Measurements from ENCODE around the gene INTS3. TPM values are rescaled to one million over a fixed set of nuclear protein-coding genes. Genes with fewer than 3 reads are reported as not detected.
A peak's percentile ranks its signal among the peaks of the same experiment; 100 is the strongest.

INTS3 gene
- total RNA-seq, 6 donors from 2014 or later, result 58.2 to 159 (median 63.1) TPM

DNA sequence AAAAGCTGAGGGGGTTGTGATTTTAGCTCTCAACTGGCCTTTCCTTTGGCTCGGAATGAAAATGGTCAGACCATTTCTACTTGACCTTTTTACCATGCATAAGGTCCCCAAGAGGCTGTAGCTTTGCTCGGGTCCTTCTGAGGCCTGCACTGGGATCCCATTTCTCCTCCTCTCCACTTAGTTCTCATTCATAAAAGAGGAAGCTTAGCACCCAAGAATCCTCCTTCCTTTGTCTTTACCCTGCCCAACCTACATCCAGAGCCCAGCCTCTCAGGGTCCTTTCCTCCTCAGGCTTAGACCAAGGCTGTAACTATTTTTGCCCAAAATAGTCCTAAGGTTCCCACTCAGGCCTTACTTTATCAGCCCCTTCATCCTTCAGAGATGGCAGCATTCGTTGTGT is 41.4 kb downstream of the INTS3 start:
- no peak for ATAC-seq (ENCODE audit: low FRiP score in 2 of 2)
- peak overlapping the region; percentile 59 to 92 (median 88) for H3K27ac ChIP-seq
- peak in 1 of 2 donors; percentile 6 for DNase-seq
- no peaks in the 10 kb centered on the region for H3K9me3 ChIP-seq
- WGBS, 2 donors, result 66 to 72% methylated on average over 3 of the region's 3 CpGs
- H3K27me3 ChIP-seq, result no peaks in the 10 kb centered on the region
- no peak overlapping the region for H3K4me3 ChIP-seq
- TF ChIP-seq EP300 (IDR thresholded peaks at IDR 0.05) (no peak), POLR2A (IDR thresholded peaks at IDR 0.05) (no peak), POLR2AphosphoS5 (IDR thresholded peaks at IDR 0.05) (no peak)
- TF ChIP-seq, protein P1, sequence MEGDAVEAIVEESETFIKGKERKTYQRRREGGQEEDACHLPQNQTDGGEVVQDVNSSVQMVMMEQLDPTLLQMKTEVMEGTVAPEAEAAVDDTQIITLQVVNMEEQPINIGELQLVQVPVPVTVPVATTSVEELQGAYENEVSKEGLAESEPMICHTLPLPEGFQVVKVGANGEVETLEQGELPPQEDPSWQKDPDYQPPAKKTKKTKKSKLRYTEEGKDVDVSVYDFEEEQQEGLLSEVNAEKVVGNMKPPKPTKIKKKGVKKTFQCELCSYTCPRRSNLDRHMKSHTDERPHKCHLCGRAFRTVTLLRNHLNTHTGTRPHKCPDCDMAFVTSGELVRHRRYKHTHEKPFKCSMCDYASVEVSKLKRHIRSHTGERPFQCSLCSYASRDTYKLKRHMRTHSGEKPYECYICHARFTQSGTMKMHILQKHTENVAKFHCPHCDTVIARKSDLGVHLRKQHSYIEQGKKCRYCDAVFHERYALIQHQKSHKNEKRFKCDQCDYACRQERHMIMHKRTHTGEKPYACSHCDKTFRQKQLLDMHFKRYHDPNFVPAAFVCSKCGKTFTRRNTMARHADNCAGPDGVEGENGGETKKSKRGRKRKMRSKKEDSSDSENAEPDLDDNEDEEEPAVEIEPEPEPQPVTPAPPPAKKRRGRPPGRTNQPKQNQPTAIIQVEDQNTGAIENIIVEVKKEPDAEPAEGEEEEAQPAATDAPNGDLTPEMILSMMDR (IDR thresholded peaks at IDR 0.05), result no peak
- H3K4me1 ChIP-seq, result peaks cover 45 to 65% (median 62%) of the 10 kb centered on the region in 4 donors
- H3K36me3 ChIP-seq, result peaks cover 20 to 90% (median 63%) of the 10 kb centered on the region in 4 donors

DNA sequence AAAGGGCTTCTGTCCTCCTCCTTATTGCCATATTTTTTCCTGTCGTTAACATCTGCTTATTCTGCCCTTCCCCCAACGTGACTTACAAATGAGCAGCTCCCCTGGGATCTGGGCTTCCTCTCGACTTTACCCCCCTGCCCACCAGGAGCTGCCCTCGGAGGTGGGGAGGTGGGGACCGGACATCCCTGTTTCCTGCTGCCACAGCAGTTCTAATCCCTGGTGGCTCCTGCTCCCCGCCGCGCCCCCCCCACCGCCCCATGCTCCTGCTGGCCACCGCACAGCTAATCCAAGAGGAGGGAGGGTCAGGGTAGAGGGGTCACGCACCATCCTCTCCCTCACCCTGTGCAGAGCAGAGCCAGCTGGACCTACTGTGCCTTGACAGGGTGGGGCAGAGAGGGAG is 42.9 kb downstream of the INTS3 start:
- ATAC-seq (ENCODE audit: low FRiP score in 2 of 2), result no peak
- whole genome bisulfite sequencing, 2 donors, result 47 to 72% methylated on average over 5 to 11 of the region's 11 CpGs
- Histone ChIP-seq H3K27ac (peak overlapping the region; percentile 52 to 92 (median 84)), H3K27me3 (no peaks in the 10 kb centered on the region), H3K4me3 (no peak overlapping the region), H3K4me1 (peaks cover 54 to 78% (median 74%) of the 10 kb centered on the region in 4 donors), H3K36me3 (peaks cover 14 to 74% (median 48%) of the 10 kb centered on the region in 4 donors), H3K9me3 (no peaks in the 10 kb centered on the region)
- TF ChIP-seq POLR2AphosphoS5 (IDR thresholded peaks at IDR 0.05) (peak in 1 of 2 donors; percentile 2), POLR2A (IDR thresholded peaks at IDR 0.05) (no peak)
- no peak for DNase-seq

DNA sequence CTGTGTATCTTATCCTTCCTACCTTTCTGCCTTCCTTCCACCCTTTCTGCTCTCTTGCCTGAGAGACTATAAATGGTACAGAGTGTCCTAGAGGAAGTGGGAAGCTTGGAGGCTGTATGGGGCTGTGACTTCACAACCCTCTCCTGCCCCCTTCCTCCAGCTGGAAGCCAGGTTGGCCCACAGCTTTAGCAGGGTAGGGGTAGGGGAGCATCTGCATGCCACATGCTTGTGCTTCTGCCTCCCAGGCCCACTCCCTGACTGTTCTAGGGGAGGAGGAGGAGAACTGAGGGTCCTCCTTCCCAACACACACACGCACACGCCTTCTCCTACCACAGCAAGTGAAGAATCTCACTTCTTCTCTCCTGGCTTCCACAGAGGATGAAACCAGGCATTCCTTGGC is 43.4 kb downstream of the INTS3 start:
- H3K27me3 ChIP-seq, result no peaks in the 10 kb centered on the region

DNA sequence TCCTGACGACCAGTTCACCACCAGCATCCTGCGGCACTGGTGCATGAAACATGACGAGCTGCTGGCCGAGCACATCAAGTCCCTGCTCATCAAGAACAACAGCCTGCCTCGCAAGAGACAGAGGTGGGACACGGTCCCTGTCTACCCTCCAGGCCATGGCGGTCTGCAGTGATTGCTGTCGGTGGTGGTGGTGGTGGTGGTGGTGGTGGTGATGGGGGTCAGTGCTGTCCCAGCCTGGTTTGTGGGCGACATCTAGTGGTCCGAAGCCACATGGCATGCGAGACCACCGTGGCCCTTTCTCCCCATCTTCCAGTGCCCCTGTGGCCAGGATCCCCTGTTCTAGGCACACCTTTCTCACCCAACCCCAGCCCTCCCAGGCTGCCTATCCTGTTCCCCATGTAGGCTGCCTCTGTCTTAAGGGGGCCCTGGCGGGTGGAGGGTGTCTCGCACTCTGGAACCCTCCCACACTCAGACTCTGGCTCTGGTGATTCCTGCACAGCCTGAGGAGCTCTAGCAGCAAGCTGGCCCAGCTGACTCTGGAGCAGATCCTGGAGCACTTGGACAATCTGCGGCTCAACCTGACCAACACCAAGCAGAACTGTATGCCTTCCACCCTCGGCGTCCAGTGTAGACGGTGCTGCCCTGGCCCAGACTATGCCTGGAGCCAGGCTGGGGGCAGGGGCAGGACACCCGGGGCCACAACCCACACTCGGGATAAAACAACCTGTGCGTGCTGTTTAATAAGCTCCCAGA is 44.2 kb downstream of the INTS3 start:
- ATAC-seq (ENCODE audit: low FRiP score in 2 of 2) (no peak), DNase-seq (no peak)
- peaks cover 14 to 62% (median 39%) of the 10 kb centered on the region in 4 donors for H3K36me3 ChIP-seq
- no peak overlapping the region for H3K4me3 ChIP-seq
- H3K4me1 ChIP-seq, result peaks cover 62 to 90% (median 85%) of the 10 kb centered on the region in 4 donors
- no peaks in the 10 kb centered on the region for H3K27me3 ChIP-seq
- H3K27ac ChIP-seq, result peak overlapping the region; percentile 52 to 92 (median 90)
- H3K9me3 ChIP-seq, result no peaks in the 10 kb centered on the region
- TF ChIP-seq, protein P1 (IDR thresholded peaks at IDR 0.05), result peak; percentile 39 to 65 (median 53)
- TF ChIP-seq POLR2A (IDR thresholded peaks at IDR 0.05), result no peak
- 77 to 84% methylated on average over 8 to 20 of the region's 21 CpGs for WGBS, 2 donors

More for the DNA sequence above, 43.4 kb downstream of the INTS3 start:
- Histone ChIP-seq H3K36me3 (peaks cover 14 to 70% (median 45%) of the 10 kb centered on the region in 4 donors), H3K4me1 (peaks cover 55 to 82% (median 77%) of the 10 kb centered on the region in 4 donors), H3K9me3 (no peaks in the 10 kb centered on the region), H3K4me3 (no peak overlapping the region), H3K27ac (peak overlapping the region; percentile 52 to 92 (median 84))
- ATAC-seq (ENCODE audit: low FRiP score in 2 of 2) (no peak), DNase-seq (no peak)
- TF ChIP-seq, protein P1 (IDR thresholded peaks at IDR 0.05), result no peak
- TF ChIP-seq EP300 (IDR thresholded peaks at IDR 0.05) (no peak), POLR2AphosphoS5 (IDR thresholded peaks at IDR 0.05) (peak in 1 of 2 donors; percentile 0), POLR2A (IDR thresholded peaks at IDR 0.05) (no peak)
- 80 to 93% methylated on average over 1 to 2 of the region's 2 CpGs for WGBS, 2 donors

DNA sequence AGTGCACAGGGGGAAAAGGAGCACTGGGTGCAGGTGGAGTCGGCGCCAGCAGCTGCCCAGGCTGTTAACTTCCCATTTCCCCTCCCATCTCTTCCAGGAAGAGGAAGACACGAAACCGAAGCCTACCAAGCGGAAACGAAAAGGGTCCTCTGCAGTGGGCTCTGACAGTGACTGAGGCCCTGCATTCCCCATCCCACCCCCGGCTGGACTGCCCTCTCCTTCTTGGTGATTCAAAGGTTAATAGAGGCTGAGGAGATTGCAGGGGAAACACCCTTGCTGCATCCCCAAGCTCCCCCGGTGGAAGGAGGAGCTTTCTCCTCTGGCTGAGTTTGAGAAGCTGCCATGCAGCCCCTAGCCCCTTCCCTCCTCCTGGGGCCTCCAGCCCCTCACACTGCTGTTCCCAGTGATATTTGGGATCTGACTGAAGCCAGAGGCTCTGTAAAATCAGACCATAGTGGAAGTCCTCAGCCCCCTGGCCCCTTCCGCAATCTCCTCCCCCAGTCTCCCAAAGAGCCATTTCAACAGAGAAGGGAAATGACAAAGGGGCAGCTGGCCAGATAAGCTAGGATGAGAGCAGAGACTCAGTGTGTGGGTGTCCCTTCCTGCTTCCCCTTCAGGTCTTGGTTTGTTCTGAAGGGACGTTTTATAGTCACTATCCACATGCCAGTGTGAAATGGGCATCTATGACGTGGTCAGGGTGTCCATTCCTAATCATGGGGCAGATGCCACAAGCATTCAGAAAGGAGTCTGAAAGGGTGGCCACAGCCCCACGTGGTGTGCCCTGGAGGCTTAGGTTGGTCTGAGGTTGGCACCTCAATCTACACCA is 45.5 kb downstream of the INTS3 start:
- H3K4me1 ChIP-seq, result peaks cover 71 to 93% (median 88%) of the 10 kb centered on the region in 4 donors
- H3K27me3 ChIP-seq, result no peaks in the 10 kb centered on the region
- peak overlapping the region; percentile 85 to 92 (median 90) for H3K27ac ChIP-seq
- peak in 1 of 2 donors; percentile 31 for ATAC-seq (ENCODE audit: low FRiP score in 2 of 2)
- TF ChIP-seq POLR2A (IDR thresholded peaks at IDR 0.05), result peak in 1 of 4 donors; percentile 28
- TF ChIP-seq, protein P1 (IDR thresholded peaks at IDR 0.05), result no peak
- TF ChIP-seq POLR2AphosphoS5 (IDR thresholded peaks at IDR 0.05), result peak; percentile 13 to 52
- no peak for TF ChIP-seq EP300 (IDR thresholded peaks at IDR 0.05)
- peaks cover 14 to 49% (median 30%) of the 10 kb centered on the region in 4 donors for H3K36me3 ChIP-seq
- peak in 1 of 2 donors; percentile 67 for DNase-seq
- H3K9me3 ChIP-seq, result no peaks in the 10 kb centered on the region
- 48 to 49% methylated on average over 12 of the region's 12 CpGs for whole genome bisulfite sequencing, 2 donors
- peak overlapping the region in 1 of 4 donors; percentile 3 for H3K4me3 ChIP-seq

Measured in upper lobe of left lung (tissue), 6 donors.